PC-3 (cell line): Measurements from ENCODE around the gene BCO1. TPM values are rescaled to one million over a fixed set of nuclear protein-coding genes. Genes with fewer than 3 reads are reported as not detected.

ENCODE experiments used
- ATAC-seq: fragments of 200-7000 bp; cut with Tn5 transposase; 2 replicates; pipeline ENCODE4 v1.9.1; 2020; ENCODE audit warnings: mild to moderate bottlenecking, moderate library complexity
- BruUV-seq: library from RNA; stranded (reverse); fragments of 400-500 nt; replicated peaks from 2 replicates; lab custom pipeline; 2021; lab: Mats Ljungman, UMichigan
- CTCF ChIA-PET: fragments of 300-600 bp; sonication (Branson Sonifier 250); formaldehyde crosslinking; loops from one replicate; lab custom pipeline; 2022; ENCODE audit warnings: antibody characterized with exemption; lab: Charles Lee
- POLR2A ChIA-PET: fragments of 300-600 bp; sonication (Branson Sonifier 250); formaldehyde crosslinking; loops from one replicate; lab custom pipeline; 2022; ENCODE audit warnings: antibody characterized with exemption; ENCODE audit not compliant: unreplicated experiment; lab: Charles Lee
- DNase-seq: peaks from one replicate; pipeline ENCODE4 v3.0.0-alpha.2; 2015
- H2AFZ ChIP-seq: fragments of 300-600 bp; sonication (generic); 2 replicates; pipeline ENCODE4 v1.6.0; 2016; ENCODE audit warnings: antibody characterized with exemption, low read length
- H3F3A ChIP-seq: fragments of 300-600 bp; sonication (generic); one replicate; pipeline ENCODE4 v1.6.0; 2017; ENCODE audit warnings: antibody characterized with exemption, low read length, control low read depth, mild to moderate bottlenecking; ENCODE audit not compliant: unreplicated experiment
- H3K27ac ChIP-seq: fragments of 300-600 bp; sonication (generic); 2 replicates; pipeline ENCODE4 v1.5.1; 2016; ENCODE audit warnings: mild to moderate bottlenecking, low read length
- H3K27me3 ChIP-seq: fragments of 300-600 bp; sonication (generic); 2 replicates; pipeline ENCODE4 v1.6.1; 2016; ENCODE audit warnings: low read length, mixed read lengths
- H3K36me3 ChIP-seq: fragments of 300-600 bp; sonication (generic); 2 replicates; pipeline ENCODE4 v1.6.1; 2016; ENCODE audit warnings: low read depth, mixed run types, low read length, mixed read lengths
- H3K4me1 ChIP-seq: fragments of 300-600 bp; sonication (generic); 2 replicates; pipeline ENCODE4 v1.5.1; 2016; ENCODE audit warnings: low read length; ENCODE audit not compliant: insufficient read depth
- H3K4me2 ChIP-seq: fragments of 300-600 bp; sonication (generic); 2 replicates; pipeline ENCODE4 v1.6.0; 2016; ENCODE audit warnings: low read length
- H3K4me3 ChIP-seq: fragments of 300-600 bp; sonication (generic); 2 replicates; pipeline ENCODE4 v1.5.1; 2016; ENCODE audit warnings: mild to moderate bottlenecking, low read length, mixed read lengths
- H3K79me2 ChIP-seq: fragments of 300-600 bp; sonication (generic); 2 replicates; pipeline ENCODE4 v1.6.1; 2017; ENCODE audit warnings: low read length, mixed read lengths
- H3K9ac ChIP-seq: fragments of 300-600 bp; sonication (generic); 2 replicates; pipeline ENCODE4 v1.6.0; 2016; ENCODE audit warnings: mild to moderate bottlenecking, low read length
- H3K9me2 ChIP-seq: fragments of 300-600 bp; sonication (generic); replicated peaks from 2 replicates; pipeline ENCODE4 v1.6.1; 2016; ENCODE audit warnings: mixed run types, low read length, mixed read lengths
- H3K9me3 ChIP-seq: fragments of 300-600 bp; sonication (generic); 2 replicates; pipeline ENCODE4 v1.6.1; 2016; ENCODE audit warnings: low read length, mixed read lengths
- H4K20me1 ChIP-seq: fragments of 300-600 bp; sonication (generic); 2 replicates; pipeline ENCODE4 v1.6.1; 2016; ENCODE audit warnings: low read length, mixed read lengths
- EZH2 ChIP-seq: fragments of 300-600 bp; sonication (generic); IDR thresholded peaks from one replicate; pipeline ENCODE4 v1.6.1; 2017; ENCODE audit warnings: antibody characterized with exemption, mild to moderate bottlenecking, low read length; ENCODE audit not compliant: unreplicated experiment
- EZH2phosphoT487 ChIP-seq: fragments of 300-600 bp; sonication (generic); IDR thresholded peaks from 2 replicates; pipeline ENCODE4 v1.6.1; 2018; ENCODE audit warnings: mild to moderate bottlenecking, antibody characterized with exemption, low read length, borderline replicate concordance
- intact Hi-C: fragments of 100-400 bp; cut with micrococcal nuclease; formaldehyde crosslinking; loops from 2 replicates; pipeline ENCODE4 v1.9.0; 2023
- total RNA-seq: library from RNA; depleted of rRNA; stranded (reverse); fragments of >200 nt; gene quantifications from 2 replicates; pipeline ENCODE4 v1.2.3, GENCODE V29; 2014
- TF ChIP-seq, protein P1 (sequence below): fragments of 300-600 bp; sonication (generic); conservative IDR thresholded peaks from 2 replicates; pipeline ENCODE4 v1.5.1; 2017; ENCODE audit warnings: antibody characterized with exemption, low read depth, mild to moderate bottlenecking, low read length

The BCO1 gene
- total RNA-seq, 1 experiment from 2014 or later: not detected

DNA sequence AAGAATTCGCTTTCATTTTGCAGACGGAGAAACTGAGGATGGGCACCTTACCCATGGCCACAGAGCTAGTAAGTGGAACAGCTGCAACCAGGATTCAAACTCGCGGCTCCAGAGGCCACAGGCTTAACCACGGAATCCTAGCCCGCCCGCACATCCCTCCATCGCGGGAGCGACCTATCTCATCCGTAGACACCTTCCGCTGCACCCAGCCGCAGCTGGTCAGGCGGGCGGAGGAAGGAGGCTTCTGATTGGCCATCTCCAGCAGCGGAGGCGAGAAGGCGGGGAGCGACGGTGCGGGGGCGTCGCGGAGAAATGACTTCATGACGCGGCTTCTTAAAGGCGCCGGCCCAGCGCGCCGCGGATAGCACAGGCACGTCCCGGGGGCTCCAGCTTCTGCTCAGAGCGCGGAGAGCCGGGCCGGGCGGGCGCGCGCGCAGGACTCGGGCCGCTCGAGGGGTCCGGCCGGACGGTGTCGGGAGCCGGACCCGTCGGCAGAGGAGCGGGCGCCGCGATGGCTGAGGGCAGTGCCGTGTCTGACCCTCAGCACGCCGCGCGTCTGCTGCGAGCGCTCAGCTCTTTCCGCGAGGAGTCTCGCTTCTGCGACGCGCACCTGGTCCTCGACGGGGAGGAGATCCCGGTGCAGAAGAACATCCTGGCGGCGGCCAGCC is 76.2 kb downstream of the BCO1 start, which contains the start of gene GAN:
TSS of gene GAN (plus strand) at position 360 of the 668 bp plus-strand sequence. CDS start at position 512, 152 bp downstream.
- no peaks in the 10 kb centered on the region for H3K9me2 ChIP-seq
- peaks cover 11% of the 10 kb centered on the region; the same call in 1 of the 2 replicates for H4K20me1 ChIP-seq
- intact Hi-C loops: loop anchor here (5.0 kb wide), 1 partner anchor 47 kb away; no protein-coding TSS in a partner anchor
- peak within 1 kb of the TSS; percentile 84 for H3K9ac ChIP-seq
- peak; percentile 87 for ATAC-seq
- peaks cover 18% of the 10 kb centered on the region for H3K4me1 ChIP-seq
- TF ChIP-seq EZH2phosphoT487: no peak
- TF ChIP-seq EZH2: no peak
- TF ChIP-seq, protein P1, sequence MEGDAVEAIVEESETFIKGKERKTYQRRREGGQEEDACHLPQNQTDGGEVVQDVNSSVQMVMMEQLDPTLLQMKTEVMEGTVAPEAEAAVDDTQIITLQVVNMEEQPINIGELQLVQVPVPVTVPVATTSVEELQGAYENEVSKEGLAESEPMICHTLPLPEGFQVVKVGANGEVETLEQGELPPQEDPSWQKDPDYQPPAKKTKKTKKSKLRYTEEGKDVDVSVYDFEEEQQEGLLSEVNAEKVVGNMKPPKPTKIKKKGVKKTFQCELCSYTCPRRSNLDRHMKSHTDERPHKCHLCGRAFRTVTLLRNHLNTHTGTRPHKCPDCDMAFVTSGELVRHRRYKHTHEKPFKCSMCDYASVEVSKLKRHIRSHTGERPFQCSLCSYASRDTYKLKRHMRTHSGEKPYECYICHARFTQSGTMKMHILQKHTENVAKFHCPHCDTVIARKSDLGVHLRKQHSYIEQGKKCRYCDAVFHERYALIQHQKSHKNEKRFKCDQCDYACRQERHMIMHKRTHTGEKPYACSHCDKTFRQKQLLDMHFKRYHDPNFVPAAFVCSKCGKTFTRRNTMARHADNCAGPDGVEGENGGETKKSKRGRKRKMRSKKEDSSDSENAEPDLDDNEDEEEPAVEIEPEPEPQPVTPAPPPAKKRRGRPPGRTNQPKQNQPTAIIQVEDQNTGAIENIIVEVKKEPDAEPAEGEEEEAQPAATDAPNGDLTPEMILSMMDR: no peak
- H3K79me2 ChIP-seq: peaks cover 68% of the 10 kb centered on the region
- H3K27me3 ChIP-seq: no peaks in the 10 kb centered on the region
- H3K9me3 ChIP-seq: no peaks in the 10 kb centered on the region
- H3K36me3 ChIP-seq: no peaks in the 10 kb centered on the region
- ChIA-PET CTCF (no interaction called here), POLR2A (no interaction called here)
- peak; percentile 92 for DNase-seq
- H3K4me3 ChIP-seq: peak within 1 kb of the TSS; percentile 95
- H3K4me2 ChIP-seq: peak within 1 kb of the TSS; percentile 95
- peak within 1 kb of the TSS; percentile 86 for H2AFZ ChIP-seq
- H3K27ac ChIP-seq: no peak within 1 kb of the TSS
- BruUV-seq: no TSS peak
- no peaks in the 10 kb centered on the region for H3F3A ChIP-seq

- POLR2A ChIA-PET: interaction anchor here (0.6 kb wide), 1 partner anchor 398 kb away, joined by 3 read pairs; no protein-coding TSS in a partner anchor
- Histone ChIP-seq H3K4me2 (peak overlapping the region; percentile 95), H3K27ac (no peak overlapping the region), H3K36me3 (no peaks in the 10 kb centered on the region), H3K4me1 (peaks cover 21% of the 10 kb centered on the region), H3K9me3 (no peaks in the 10 kb centered on the region), H3K4me3 (peak overlapping the region; percentile 95), H3K79me2 (peaks cover 75% of the 10 kb centered on the region), H3K9ac (peak overlapping the region; percentile 84), H3K9me2 (no peaks in the 10 kb centered on the region), H4K20me1 (peaks cover 17% of the 10 kb centered on the region; the same call in 1 of the 2 replicates), H2AFZ (peak overlapping the region; percentile 86; the same call in 1 of the 2 replicates), H3K27me3 (no peaks in the 10 kb centered on the region), H3F3A (no peaks in the 10 kb centered on the region)
- TF ChIP-seq EZH2: no peak
- no peak for TF ChIP-seq EZH2phosphoT487
- TF ChIP-seq, protein P1: no peak
- CTCF ChIA-PET: no interaction called here
- peak; percentile 42 for DNase-seq
- ATAC-seq: peak; percentile 49
- TSS peak; percentile 51 for BruUV-seq
- intact Hi-C loops: loop anchor here (5.0 kb wide), 1 partner anchor 48 kb away; no protein-coding TSS in a partner anchor
Measured at GRCh38 chr16:81315271-81316175, 77.0 kb downstream of the BCO1 start.
